ENCODE results near the gene APBB2. TPM values are rescaled to one million over a fixed set of nuclear protein-coding genes. Genes with fewer than 3 reads are reported as not detected.

The APBB2 gene
- total RNA-seq, 1 experiment from 2014 or later = 46.0 TPM

DNA sequence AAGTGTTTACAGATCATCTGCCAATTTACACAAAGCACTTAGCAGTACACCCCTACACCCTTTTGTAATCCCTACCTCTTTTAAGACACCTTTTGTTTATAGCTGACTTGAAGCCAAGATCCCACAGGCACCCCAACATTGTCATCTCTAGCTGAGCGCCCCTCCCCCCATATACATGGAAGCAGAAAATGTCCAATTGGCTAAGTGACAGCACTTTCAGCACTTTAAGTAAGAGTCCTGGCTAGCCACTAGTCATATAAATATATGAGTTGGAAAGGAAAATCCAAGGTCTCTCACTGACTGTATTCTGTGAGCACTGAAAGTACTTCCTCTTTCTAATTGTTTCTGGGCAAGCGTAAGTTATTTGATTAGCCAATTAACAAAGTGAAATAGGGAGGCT is 356.4 kb downstream of the APBB2 start:
- H3K4me2 ChIP-seq = no peak overlapping the region
- no peak for DNase-seq
- no peaks in the 10 kb centered on the region for H3K79me2 ChIP-seq (ENCODE audit: low read depth)
- no peaks in the 10 kb centered on the region for H3K27me3 ChIP-seq (ENCODE audit: insufficient read depth, low read depth)
- CTCF ChIA-PET = interaction anchor here (1.3 kb wide), 1 partner anchor 17 kb away, joined by 5 read pairs; no protein-coding TSS in a partner anchor
- H3K27ac ChIP-seq = no peak overlapping the region
- POLR2A ChIA-PET (ENCODE audit: unreplicated experiment) = no interaction called here
- H3K4me1 ChIP-seq (replicated peaks; ENCODE audit: insufficient read depth) = no peaks in the 10 kb centered on the region
- no peak for TF ChIP-seq EZH2 (IDR thresholded peaks at IDR 0.05; ENCODE audit: low read depth)
- TF ChIP-seq, protein P1, sequence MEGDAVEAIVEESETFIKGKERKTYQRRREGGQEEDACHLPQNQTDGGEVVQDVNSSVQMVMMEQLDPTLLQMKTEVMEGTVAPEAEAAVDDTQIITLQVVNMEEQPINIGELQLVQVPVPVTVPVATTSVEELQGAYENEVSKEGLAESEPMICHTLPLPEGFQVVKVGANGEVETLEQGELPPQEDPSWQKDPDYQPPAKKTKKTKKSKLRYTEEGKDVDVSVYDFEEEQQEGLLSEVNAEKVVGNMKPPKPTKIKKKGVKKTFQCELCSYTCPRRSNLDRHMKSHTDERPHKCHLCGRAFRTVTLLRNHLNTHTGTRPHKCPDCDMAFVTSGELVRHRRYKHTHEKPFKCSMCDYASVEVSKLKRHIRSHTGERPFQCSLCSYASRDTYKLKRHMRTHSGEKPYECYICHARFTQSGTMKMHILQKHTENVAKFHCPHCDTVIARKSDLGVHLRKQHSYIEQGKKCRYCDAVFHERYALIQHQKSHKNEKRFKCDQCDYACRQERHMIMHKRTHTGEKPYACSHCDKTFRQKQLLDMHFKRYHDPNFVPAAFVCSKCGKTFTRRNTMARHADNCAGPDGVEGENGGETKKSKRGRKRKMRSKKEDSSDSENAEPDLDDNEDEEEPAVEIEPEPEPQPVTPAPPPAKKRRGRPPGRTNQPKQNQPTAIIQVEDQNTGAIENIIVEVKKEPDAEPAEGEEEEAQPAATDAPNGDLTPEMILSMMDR (conservative IDR thresholded peaks at IDR 0.05) = no peak
- H3K9me2 ChIP-seq (ENCODE audit: insufficient read depth) = no peaks in the 10 kb centered on the region
- intact Hi-C loops (cut with micrococcal nuclease; ENCODE audit: unreplicated experiment) = no loop called here
- no peaks in the 10 kb centered on the region for H3F3A ChIP-seq (ENCODE audit: insufficient read depth, low read depth)
- no peak overlapping the region for H2AFZ ChIP-seq
- no peaks in the 10 kb centered on the region for H3K9me3 ChIP-seq (ENCODE audit: insufficient read depth, low read depth)
- no TSS peak for BruUV-seq (replicated peaks)
- no peaks in the 10 kb centered on the region; the same call in 1 of the 2 replicates for H4K20me1 ChIP-seq (ENCODE audit: insufficient read depth)
- H3K36me3 ChIP-seq (ENCODE audit: low read depth) = no peaks in the 10 kb centered on the region
- H3K4me3 ChIP-seq = no peak overlapping the region

DNA sequence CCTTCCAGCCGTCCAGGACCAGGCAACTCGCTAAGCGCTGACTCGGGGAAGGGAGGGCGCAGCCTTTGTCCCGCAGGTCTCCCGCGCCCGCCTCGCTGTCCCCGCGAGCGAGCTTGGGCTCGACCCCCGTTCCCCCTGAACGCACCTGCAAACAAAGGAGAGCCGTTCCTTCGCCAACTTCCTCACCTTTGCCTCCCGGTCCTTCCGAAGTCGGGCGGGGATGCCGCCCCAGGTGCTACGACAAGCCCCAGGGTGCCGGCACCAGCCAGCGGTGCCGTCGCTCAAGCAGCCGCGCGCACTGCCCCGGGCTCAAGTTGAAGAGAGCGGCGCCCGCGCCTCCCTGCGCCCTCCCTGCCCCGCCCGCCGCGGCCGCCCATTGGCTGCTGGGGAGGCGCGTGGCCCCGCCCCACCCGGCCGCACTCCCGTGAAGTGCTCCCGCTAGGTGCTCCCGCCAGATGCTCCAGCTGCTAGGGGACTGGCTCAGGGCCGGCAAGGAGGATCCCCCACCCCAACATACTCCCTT is 357.4 kb downstream of the APBB2 start:
- POLR2A ChIA-PET (ENCODE audit: unreplicated experiment) = no interaction called here
- CTCF ChIA-PET = interaction anchor here (1.3 kb wide), 1 partner anchor 16 kb away, joined by 5 read pairs; no protein-coding TSS in a partner anchor
- Histone ChIP-seq H3K27ac (no peak overlapping the region), H3K9me2 (ENCODE audit: insufficient read depth) (no peaks in the 10 kb centered on the region), H3K4me2 (peak overlapping the region; percentile 71), H4K20me1 (ENCODE audit: insufficient read depth) (no peaks in the 10 kb centered on the region; the same call in 1 of the 2 replicates), H3K4me1 (replicated peaks; ENCODE audit: insufficient read depth) (no peaks in the 10 kb centered on the region), H3K27me3 (ENCODE audit: insufficient read depth, low read depth) (no peaks in the 10 kb centered on the region), H2AFZ (no peak overlapping the region), H3K79me2 (ENCODE audit: low read depth) (no peaks in the 10 kb centered on the region), H3K36me3 (ENCODE audit: low read depth) (no peaks in the 10 kb centered on the region), H3F3A (ENCODE audit: insufficient read depth, low read depth) (no peaks in the 10 kb centered on the region), H3K9me3 (ENCODE audit: insufficient read depth, low read depth) (no peaks in the 10 kb centered on the region), H3K4me3 (peak overlapping the region; percentile 50; the same call in 1 of the 2 replicates)
- intact Hi-C loops (cut with micrococcal nuclease; ENCODE audit: unreplicated experiment) = no loop called here
- no TSS peak for BruUV-seq (replicated peaks)
- TF ChIP-seq, protein P1 (conservative IDR thresholded peaks at IDR 0.05) = no peak
- TF ChIP-seq EZH2 (IDR thresholded peaks at IDR 0.05; ENCODE audit: low read depth) = no peak
- DNase-seq = peak in 1 of 2 experiments; percentile 69

DNA sequence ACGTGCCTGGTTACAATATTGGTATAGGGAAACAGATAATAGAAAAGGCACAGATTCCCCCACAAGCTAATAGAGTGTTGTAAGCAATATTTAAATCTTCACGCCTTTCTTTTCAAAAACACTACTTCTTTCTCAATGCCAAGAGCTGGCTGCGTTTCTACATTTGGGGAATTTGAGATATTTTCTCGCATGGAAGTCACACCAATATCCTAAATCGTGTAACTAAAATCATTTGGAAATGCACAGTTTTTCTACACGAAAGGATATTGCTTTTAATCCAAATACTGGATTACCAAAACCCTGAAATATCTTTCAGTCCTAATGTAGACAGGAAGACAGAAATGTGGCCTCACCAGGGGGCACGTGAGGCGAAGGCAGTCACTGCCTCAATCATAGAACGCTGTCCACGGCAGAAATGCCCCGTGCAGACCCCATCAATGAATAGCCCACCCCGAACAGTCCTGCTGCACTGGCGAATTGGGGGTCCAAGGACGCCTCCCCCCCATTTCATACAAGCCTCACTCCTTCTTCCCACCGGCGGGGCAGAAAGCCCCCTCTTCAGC is 358.0 kb downstream of the APBB2 start:
- DNase-seq = no peak
- Histone ChIP-seq H3K36me3 (ENCODE audit: low read depth) (no peaks in the 10 kb centered on the region), H3K9me2 (ENCODE audit: insufficient read depth) (no peaks in the 10 kb centered on the region), H3K4me2 (peak overlapping the region; percentile 71), H3K79me2 (ENCODE audit: low read depth) (no peaks in the 10 kb centered on the region), H3K9me3 (ENCODE audit: insufficient read depth, low read depth) (no peaks in the 10 kb centered on the region), H3F3A (ENCODE audit: insufficient read depth, low read depth) (no peaks in the 10 kb centered on the region), H3K27ac (no peak overlapping the region), H3K4me3 (peak overlapping the region; percentile 50; the same call in 1 of the 2 replicates), H2AFZ (no peak overlapping the region), H4K20me1 (ENCODE audit: insufficient read depth) (no peaks in the 10 kb centered on the region; the same call in 1 of the 2 replicates), H3K27me3 (ENCODE audit: insufficient read depth, low read depth) (no peaks in the 10 kb centered on the region), H3K4me1 (replicated peaks; ENCODE audit: insufficient read depth) (no peaks in the 10 kb centered on the region)
- TF ChIP-seq, protein P1 (conservative IDR thresholded peaks at IDR 0.05) = no peak
- no peak for TF ChIP-seq EZH2 (IDR thresholded peaks at IDR 0.05; ENCODE audit: low read depth)
- intact Hi-C loops (cut with micrococcal nuclease; ENCODE audit: unreplicated experiment) = no loop called here
- CTCF ChIA-PET = interaction anchor here (1.3 kb wide), 1 partner anchor 15 kb away, joined by 5 read pairs; no protein-coding TSS in a partner anchor
- POLR2A ChIA-PET (ENCODE audit: unreplicated experiment) = no interaction called here
- no TSS peak for BruUV-seq (replicated peaks)
